Activated CD4-positive, alpha-beta T cell treated with anti-CD3 and anti-CD28 coated beads for 4 hours (primary cell): ENCODE data around the gene PALS1.
"Not testable (repeated sequence)": the region's sequence is repeated elsewhere in the genome, so short reads cannot be mapped to it uniquely, and the experiment has no call there.

Experiments used
- DNase-seq, 2 donors: peaks; one replicate each; pipeline ENCODE4 v3.0.0-alpha.2; 2020

The PALS1 gene

GRCh38 chr14:67263499-67264149 lies 22.4 kb downstream of the PALS1 start:
- no peak for DNase-seq

- no peak for DNase-seq
Measured at GRCh38 chr14:67265131-67265530, 23.9 kb downstream of the PALS1 start.

GRCh38 chr14:67267576-67268328 lies 26.5 kb downstream of the PALS1 start:
- no peak for DNase-seq

- no peak for DNase-seq
Measured at GRCh38 chr14:67268426-67269150, 27.4 kb downstream of the PALS1 start.

- no peak for DNase-seq
Measured at GRCh38 chr14:67269298-67270060, 28.2 kb downstream of the PALS1 start.

GRCh38 chr14:67270145-67270753 lies 29.0 kb downstream of the PALS1 start:
- no peak for DNase-seq

- DNase-seq, result no peak
Measured at GRCh38 chr14:67270933-67271332, 29.7 kb downstream of the PALS1 start.

GRCh38 chr14:67273281-67273680 lies 32.0 kb downstream of the PALS1 start:
- not testable (repeated sequence) for DNase-seq

- no peak for DNase-seq
Measured at GRCh38 chr14:67276131-67276530, 34.9 kb downstream of the PALS1 start.

- DNase-seq, result no peak
Measured at GRCh38 chr14:67280506-67280905, 39.3 kb downstream of the PALS1 start.

GRCh38 chr14:67285876-67286452 lies 44.7 kb downstream of the PALS1 start:
- DNase-seq, result no peak
